HCT116 (cell line): ENCODE results near the gene HCN4. TPM values are rescaled to one million over a fixed set of nuclear protein-coding genes. Genes with fewer than 3 reads are reported as not detected.

Source experiments
- ATAC-seq: fragments of 200-7000 bp; cut with Tn5 transposase; 2 replicates; pipeline ENCODE4 v1.9.1; 2020; ENCODE audit warnings: mild to moderate bottlenecking, moderate library complexity
- BruUV-seq: library from RNA; stranded (reverse); fragments of 400-500 nt; replicated peaks from 2 replicates; lab custom pipeline; 2021; lab: Mats Ljungman, UMichigan
- CTCF ChIA-PET: fragments of 300-600 bp; sonication (Branson Sonifier 250); formaldehyde crosslinking; loops from one replicate; lab custom pipeline; 2021; ENCODE audit warnings: antibody characterized with exemption; lab: Charles Lee
- POLR2A ChIA-PET: fragments of 300-600, 350-600 bp; sonication (Branson Sonifier 250); formaldehyde crosslinking; loops from one replicate; lab custom pipeline; 2021; ENCODE audit warnings: antibody characterized with exemption; lab: Charles Lee
- RAD21 ChIA-PET, 2 experiments: fragments of 300-600 bp; sonication (Branson Sonifier 250); formaldehyde crosslinking; loops; one replicate each; lab custom pipeline; 2023; ENCODE audit warnings: low total read pairs in 2 of 2; ENCODE audit not compliant: uncharacterized antibody in 2 of 2, unreplicated experiment in 2 of 2, low non-redundant PET in 1 of 2; lab: Charles Lee
- DNase-seq: peaks from one replicate; pipeline ENCODE4 v3.0.0-alpha.2; 2010; ENCODE audit warnings: low read depth, low spot score
- H2AFZ ChIP-seq: fragments of 200-600 bp; shearing (Covaris generic), sonication (generic); 2 replicates; pipeline ENCODE4 v1.6.1; 2017; ENCODE audit warnings: low read depth, mixed run types, mixed read lengths, antibody characterized with exemption, low read length; ENCODE audit not compliant: poor library complexity, severe bottlenecking
- H3K27ac ChIP-seq: 2 replicates; pipeline ENCODE4 v1.5.1; 2012; ENCODE audit warnings: low read depth, low read length
- H3K27me3 ChIP-seq: fragments of 200-600 bp; sonication (generic); 2 replicates; pipeline ENCODE4 v1.6.1; 2016; ENCODE audit warnings: mixed run types, low read length, mixed read lengths; ENCODE audit not compliant: insufficient read depth
- H3K36me3 ChIP-seq, 2 experiments: fragments of 200-500 bp in 1 of 2; fragments of 200-600 bp in 1 of 2; sonication (Bioruptor generic) in 1 of 2; sonication (generic) in 1 of 2; 2 replicates each; pipeline versions ENCODE4 v1.5.1 to v1.6.1; 2014 to 2016; ENCODE audit warnings: low read length in 2 of 2, inconsistent platforms in 1 of 2, mixed read lengths in 1 of 2, mixed run types in 1 of 2; ENCODE audit not compliant: insufficient read depth in 2 of 2, control insufficient read depth in 1 of 2
- H3K4me1 ChIP-seq, 2 experiments: fragments of 200-600 bp in 1 of 2; sonication (generic) in 1 of 2; 2 replicates each; pipeline versions ENCODE4 v1.5.1 to v1.6.1; 2012 to 2017; ENCODE audit warnings: low read length in 2 of 2, inconsistent platforms in 1 of 2, mild to moderate bottlenecking in 1 of 2, mixed read lengths in 1 of 2, mixed run types in 1 of 2, moderate library complexity in 1 of 2; ENCODE audit not compliant: insufficient read depth in 2 of 2, control insufficient read depth in 1 of 2
- H3K4me2 ChIP-seq: fragments of 200-600 bp; sonication (generic); 2 replicates; pipeline ENCODE4 v1.6.1; 2017; ENCODE audit warnings: mixed run types, low read length, mixed read lengths
- H3K4me3 ChIP-seq, 2 experiments: fragments of 200-600 bp in 1 of 2; sonication (generic) in 1 of 2; replicated peaks in 1 of 2; 2 replicates each; pipeline ENCODE4 v1.5.1; 2011 to 2016; ENCODE audit warnings: low read length in 2 of 2, control low read depth in 1 of 2, low read depth in 1 of 2, mild to moderate bottlenecking in 1 of 2, mixed read lengths in 1 of 2, mixed run types in 1 of 2
- H3K79me2 ChIP-seq: fragments of 200-600 bp; sonication (generic); 2 replicates; pipeline ENCODE4 v1.6.1; 2017; ENCODE audit warnings: mild to moderate bottlenecking, mixed run types, low read length, moderate library complexity, mixed read lengths; ENCODE audit not compliant: insufficient read depth
- H3K9ac ChIP-seq: fragments of 200-600 bp; sonication (generic); 2 replicates; pipeline ENCODE4 v1.6.1; 2016; ENCODE audit warnings: low read length, mixed read lengths
- H3K9me2 ChIP-seq: fragments of 200-600 bp; sonication (generic), shearing (Covaris generic); 2 replicates; pipeline ENCODE4 v1.6.1; 2017; ENCODE audit warnings: mixed run types, mild to moderate bottlenecking, moderate library complexity; ENCODE audit not compliant: insufficient read depth
- H3K9me3 ChIP-seq, 2 experiments: fragments of 200-500 bp in 1 of 2; fragments of 200-600 bp in 1 of 2; sonication (Bioruptor generic) in 1 of 2; sonication (generic) in 1 of 2; 2 replicates each; pipeline ENCODE4 v1.6.1; 2014 to 2017; ENCODE audit warnings: low read length in 2 of 2, mixed read lengths in 2 of 2, inconsistent platforms in 1 of 2, low read depth in 1 of 2, mild to moderate bottlenecking in 1 of 2, mixed run types in 1 of 2, moderate library complexity in 1 of 2; ENCODE audit not compliant: control insufficient read depth in 1 of 2, insufficient read depth in 1 of 2
- H4K20me1 ChIP-seq: fragments of 200-600 bp; sonication (generic), shearing (Covaris generic); 2 replicates; pipeline ENCODE4 v1.6.1; 2017; ENCODE audit warnings: mixed run types, mild to moderate bottlenecking, moderate library complexity; ENCODE audit not compliant: insufficient read depth
- EGR1 ChIP-seq: IDR thresholded peaks from 2 replicates; pipeline ENCODE4 v1.6.1; 2012; ENCODE audit warnings: low read depth
- ELF1 ChIP-seq: IDR thresholded peaks from 2 replicates; pipeline ENCODE4 v1.6.1; 2012; ENCODE audit warnings: low read depth, borderline replicate concordance
- EZH2 ChIP-seq: fragments of 200-600 bp; sonication (generic); IDR thresholded peaks from 2 replicates; pipeline ENCODE4 v1.6.1; 2017; ENCODE audit warnings: antibody characterized with exemption, mixed run types
- POLR2AphosphoS5 ChIP-seq: IDR thresholded peaks from 2 replicates; pipeline ENCODE4 v1.6.1; 2011; ENCODE audit warnings: mild to moderate bottlenecking, low read depth, low read length, moderate library complexity
- RAD21 ChIP-seq: IDR thresholded peaks from 2 replicates; pipeline ENCODE4 v1.6.1; 2012; ENCODE audit warnings: low read depth, mild to moderate bottlenecking
- SIN3A ChIP-seq: IDR thresholded peaks from 2 replicates; pipeline ENCODE4 v1.6.1; 2012; ENCODE audit warnings: low read depth
- SP1 ChIP-seq: IDR thresholded peaks from 2 replicates; pipeline ENCODE4 v1.6.1; 2012; ENCODE audit warnings: low read depth
- SRF ChIP-seq: IDR thresholded peaks from 2 replicates; pipeline ENCODE4 v1.6.1; 2012; ENCODE audit warnings: low read depth
- TCF7L2 ChIP-seq: IDR thresholded peaks from 2 replicates; pipeline ENCODE4 v1.7.0; 2011; ENCODE audit warnings: borderline replicate concordance, inconsistent platforms; ENCODE audit not compliant: insufficient read depth, insufficient read length; ENCODE audit errors: extremely low read depth
- ZFX ChIP-seq: fragments of 450-650 bp; IDR thresholded peaks from 2 replicates; pipeline ENCODE4 v1.6.1; 2017
- ZNF274 ChIP-seq: fragments of 200-500 bp; sonication (Bioruptor generic); IDR thresholded peaks from 2 replicates; pipeline ENCODE4 v1.6.1; 2014; ENCODE audit warnings: mild to moderate bottlenecking, low read depth, low read length, inconsistent platforms
- intact Hi-C: fragments of 100-400 bp; cut with micrococcal nuclease; formaldehyde crosslinking; loops from 2 replicates; pipeline ENCODE4 v1.10.0; 2022
- total RNA-seq: library from RNA; stranded (reverse); gene quantifications from one replicate; pipeline ENCODE4 v1.2.1, GENCODE V29; 2021; ENCODE audit not compliant: unreplicated experiment
- TF ChIP-seq, protein P1 (sequence below): IDR thresholded peaks from 2 replicates; pipeline ENCODE4 v1.6.1; 2011; ENCODE audit warnings: mild to moderate bottlenecking, low read length, moderate library complexity; ENCODE audit not compliant: insufficient replicate concordance; ENCODE audit errors: extremely low read depth
- TF ChIP-seq, protein P2 (sequence below): IDR thresholded peaks from 2 replicates; pipeline ENCODE4 v1.6.1; 2012; ENCODE audit warnings: low read depth
- TF ChIP-seq, protein P3 (sequence below): IDR thresholded peaks from 2 replicates; pipeline ENCODE4 v1.6.1; 2012
- TF ChIP-seq, protein P4 (sequence below): IDR thresholded peaks from 2 replicates; pipeline ENCODE4 v1.6.1; 2012
- TF ChIP-seq, protein P5 (sequence below), 3 experiments: fragments of 200-600 bp in 1 of 3; sonication (generic) in 1 of 3; IDR thresholded peaks in 2 of 3; conservative IDR thresholded peaks in 1 of 3; 2 replicates each; pipeline ENCODE4 v1.5.1; 2012 to 2017; ENCODE audit warnings: low read depth in 2 of 3, low read length in 2 of 3, antibody characterized with exemption in 1 of 3, borderline replicate concordance in 1 of 3, control low read depth in 1 of 3, mild to moderate bottlenecking in 1 of 3, mixed read lengths in 1 of 3, mixed run types in 1 of 3, moderate library complexity in 1 of 3; ENCODE audit not compliant: insufficient read depth in 1 of 3

HCN4 gene
- total RNA-seq, 1 experiment from 2014 or later, result 1.7 TPM

DNA sequence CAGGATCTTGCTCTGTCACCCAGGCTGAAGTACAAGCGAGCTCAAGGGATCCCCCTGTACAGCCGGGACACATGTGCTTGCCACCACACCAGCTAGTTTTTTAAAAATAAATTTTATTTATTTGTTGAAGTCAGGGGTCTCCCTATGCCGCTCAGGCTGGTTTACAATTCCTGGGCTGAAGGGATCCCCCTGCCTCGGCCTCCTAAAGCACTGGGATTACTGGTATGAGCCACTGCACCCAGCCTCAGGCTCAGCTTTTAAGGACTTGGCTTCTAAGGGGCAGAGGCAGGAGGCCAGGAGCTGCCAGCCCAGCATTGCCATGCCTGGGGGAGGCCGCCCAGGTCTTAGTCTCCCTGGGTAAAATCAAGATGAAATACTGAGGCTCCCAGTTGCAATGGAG, 37.3 kb downstream of the HCN4 start:
- DNase-seq (no peak), ATAC-seq (no peak)
- no TSS peak for BruUV-seq
- Histone ChIP-seq H3K4me2 (no peak overlapping the region), H3K9ac (no peak overlapping the region), H3K9me3 (no peaks in the 10 kb centered on the region), H3K27ac (no peak overlapping the region), H3K27me3 (no peaks in the 10 kb centered on the region), H3K79me2 (no peaks in the 10 kb centered on the region), H3K4me3 (no peak overlapping the region), H4K20me1 (no peaks in the 10 kb centered on the region), H3K36me3 (no peaks in the 10 kb centered on the region), H3K4me1 (no peaks in the 10 kb centered on the region), H3K9me2 (no peaks in the 10 kb centered on the region), H2AFZ (no peak overlapping the region)
- ChIA-PET CTCF (no interaction called here), POLR2A (no interaction called here), RAD21 (no interaction called here)
- intact Hi-C loops, result no loop called here
- TF ChIP-seq SRF (no peak), ELF1 (no peak), EZH2 (no peak), EGR1 (no peak), ZNF274 (no peak), SP1 (no peak), POLR2AphosphoS5 (no peak), SIN3A (no peak), TCF7L2 (no peak), RAD21 (no peak), ZFX (no peak)
- TF ChIP-seq, protein P1, sequence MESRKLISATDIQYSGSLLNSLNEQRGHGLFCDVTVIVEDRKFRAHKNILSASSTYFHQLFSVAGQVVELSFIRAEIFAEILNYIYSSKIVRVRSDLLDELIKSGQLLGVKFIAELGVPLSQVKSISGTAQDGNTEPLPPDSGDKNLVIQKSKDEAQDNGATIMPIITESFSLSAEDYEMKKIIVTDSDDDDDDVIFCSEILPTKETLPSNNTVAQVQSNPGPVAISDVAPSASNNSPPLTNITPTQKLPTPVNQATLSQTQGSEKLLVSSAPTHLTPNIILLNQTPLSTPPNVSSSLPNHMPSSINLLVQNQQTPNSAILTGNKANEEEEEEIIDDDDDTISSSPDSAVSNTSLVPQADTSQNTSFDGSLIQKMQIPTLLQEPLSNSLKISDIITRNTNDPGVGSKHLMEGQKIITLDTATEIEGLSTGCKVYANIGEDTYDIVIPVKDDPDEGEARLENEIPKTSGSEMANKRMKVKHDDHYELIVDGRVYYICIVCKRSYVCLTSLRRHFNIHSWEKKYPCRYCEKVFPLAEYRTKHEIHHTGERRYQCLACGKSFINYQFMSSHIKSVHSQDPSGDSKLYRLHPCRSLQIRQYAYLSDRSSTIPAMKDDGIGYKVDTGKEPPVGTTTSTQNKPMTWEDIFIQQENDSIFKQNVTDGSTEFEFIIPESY, result no peak
- TF ChIP-seq, protein P2, sequence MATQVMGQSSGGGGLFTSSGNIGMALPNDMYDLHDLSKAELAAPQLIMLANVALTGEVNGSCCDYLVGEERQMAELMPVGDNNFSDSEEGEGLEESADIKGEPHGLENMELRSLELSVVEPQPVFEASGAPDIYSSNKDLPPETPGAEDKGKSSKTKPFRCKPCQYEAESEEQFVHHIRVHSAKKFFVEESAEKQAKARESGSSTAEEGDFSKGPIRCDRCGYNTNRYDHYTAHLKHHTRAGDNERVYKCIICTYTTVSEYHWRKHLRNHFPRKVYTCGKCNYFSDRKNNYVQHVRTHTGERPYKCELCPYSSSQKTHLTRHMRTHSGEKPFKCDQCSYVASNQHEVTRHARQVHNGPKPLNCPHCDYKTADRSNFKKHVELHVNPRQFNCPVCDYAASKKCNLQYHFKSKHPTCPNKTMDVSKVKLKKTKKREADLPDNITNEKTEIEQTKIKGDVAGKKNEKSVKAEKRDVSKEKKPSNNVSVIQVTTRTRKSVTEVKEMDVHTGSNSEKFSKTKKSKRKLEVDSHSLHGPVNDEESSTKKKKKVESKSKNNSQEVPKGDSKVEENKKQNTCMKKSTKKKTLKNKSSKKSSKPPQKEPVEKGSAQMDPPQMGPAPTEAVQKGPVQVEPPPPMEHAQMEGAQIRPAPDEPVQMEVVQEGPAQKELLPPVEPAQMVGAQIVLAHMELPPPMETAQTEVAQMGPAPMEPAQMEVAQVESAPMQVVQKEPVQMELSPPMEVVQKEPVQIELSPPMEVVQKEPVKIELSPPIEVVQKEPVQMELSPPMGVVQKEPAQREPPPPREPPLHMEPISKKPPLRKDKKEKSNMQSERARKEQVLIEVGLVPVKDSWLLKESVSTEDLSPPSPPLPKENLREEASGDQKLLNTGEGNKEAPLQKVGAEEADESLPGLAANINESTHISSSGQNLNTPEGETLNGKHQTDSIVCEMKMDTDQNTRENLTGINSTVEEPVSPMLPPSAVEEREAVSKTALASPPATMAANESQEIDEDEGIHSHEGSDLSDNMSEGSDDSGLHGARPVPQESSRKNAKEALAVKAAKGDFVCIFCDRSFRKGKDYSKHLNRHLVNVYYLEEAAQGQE, result no peak
- TF ChIP-seq, protein P3, sequence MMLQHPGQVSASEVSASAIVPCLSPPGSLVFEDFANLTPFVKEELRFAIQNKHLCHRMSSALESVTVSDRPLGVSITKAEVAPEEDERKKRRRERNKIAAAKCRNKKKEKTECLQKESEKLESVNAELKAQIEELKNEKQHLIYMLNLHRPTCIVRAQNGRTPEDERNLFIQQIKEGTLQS, result no peak
- TF ChIP-seq, protein P4, sequence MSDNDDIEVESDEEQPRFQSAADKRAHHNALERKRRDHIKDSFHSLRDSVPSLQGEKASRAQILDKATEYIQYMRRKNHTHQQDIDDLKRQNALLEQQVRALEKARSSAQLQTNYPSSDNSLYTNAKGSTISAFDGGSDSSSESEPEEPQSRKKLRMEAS, result no peak
- TF ChIP-seq, protein P5, sequence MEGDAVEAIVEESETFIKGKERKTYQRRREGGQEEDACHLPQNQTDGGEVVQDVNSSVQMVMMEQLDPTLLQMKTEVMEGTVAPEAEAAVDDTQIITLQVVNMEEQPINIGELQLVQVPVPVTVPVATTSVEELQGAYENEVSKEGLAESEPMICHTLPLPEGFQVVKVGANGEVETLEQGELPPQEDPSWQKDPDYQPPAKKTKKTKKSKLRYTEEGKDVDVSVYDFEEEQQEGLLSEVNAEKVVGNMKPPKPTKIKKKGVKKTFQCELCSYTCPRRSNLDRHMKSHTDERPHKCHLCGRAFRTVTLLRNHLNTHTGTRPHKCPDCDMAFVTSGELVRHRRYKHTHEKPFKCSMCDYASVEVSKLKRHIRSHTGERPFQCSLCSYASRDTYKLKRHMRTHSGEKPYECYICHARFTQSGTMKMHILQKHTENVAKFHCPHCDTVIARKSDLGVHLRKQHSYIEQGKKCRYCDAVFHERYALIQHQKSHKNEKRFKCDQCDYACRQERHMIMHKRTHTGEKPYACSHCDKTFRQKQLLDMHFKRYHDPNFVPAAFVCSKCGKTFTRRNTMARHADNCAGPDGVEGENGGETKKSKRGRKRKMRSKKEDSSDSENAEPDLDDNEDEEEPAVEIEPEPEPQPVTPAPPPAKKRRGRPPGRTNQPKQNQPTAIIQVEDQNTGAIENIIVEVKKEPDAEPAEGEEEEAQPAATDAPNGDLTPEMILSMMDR (IDR thresholded peaks at IDR 0.05 in 2 of 3, conservative IDR thresholded peaks at IDR 0.05 in 1 of 3; ENCODE audit: borderline replicate concordance in 1 of 3, insufficient read depth in 1 of 3, low read depth in 2 of 3, low read length in 2 of 3), result no peak
- TF ChIP-seq, all 23 proteins: peak for 0
